CD1c-positive myeloid dendritic cell (primary cell): ENCODE data around the gene ATG101.
A peak's percentile ranks its signal among the peaks of the same experiment; 100 is the strongest.
"Not testable (repeated sequence)": the region's sequence is repeated elsewhere in the genome, so short reads cannot be mapped to it uniquely, and the experiment has no call there.

Source experiments
- DNase-seq: peaks from one replicate; pipeline ENCODE4 v3.0.0-alpha.2; 2016; ENCODE audit errors: extremely low spot score

ATG101 gene

GRCh38 chr12:52097045-52097666 is 27.4 kb downstream of the ATG101 start:
- DNase-seq: no peak

- DNase-seq: not testable (repeated sequence)
Measured at GRCh38 chr12:52104431-52105089, 34.8 kb downstream of the ATG101 start.

- DNase-seq: not testable (repeated sequence)
Measured at GRCh38 chr12:52116222-52117125, 46.7 kb downstream of the ATG101 start.

GRCh38 chr12:52117806-52118475 is 48.2 kb downstream of the ATG101 start:
- DNase-seq: not testable (repeated sequence)

- peak; percentile 46 for DNase-seq
Measured at GRCh38 chr12:52119398-52120254, 49.8 kb downstream of the ATG101 start.

GRCh38 chr12:52120951-52121823 is 51.4 kb downstream of the ATG101 start:
- DNase-seq: peak; percentile 65

GRCh38 chr12:52121824-52122539 is 52.2 kb downstream of the ATG101 start:
- peak; percentile 66 for DNase-seq

GRCh38 chr12:52122540-52122871 is 52.7 kb downstream of the ATG101 start:
- DNase-seq: no peak

GRCh38 chr12:52122904-52123303 is 53.1 kb downstream of the ATG101 start:
- DNase-seq: no peak

GRCh38 chr12:52123487-52124186 is 53.9 kb downstream of the ATG101 start:
- DNase-seq: peak; percentile 19

- no peak for DNase-seq
Measured at GRCh38 chr12:52125476-52125900, 55.7 kb downstream of the ATG101 start.

- DNase-seq: no peak
Measured at GRCh38 chr12:52126050-52126604, 56.3 kb downstream of the ATG101 start.
